ENCODE results near the gene SLC35G1.

Gene SLC35G1

GRCh38 chr10:93947055-93947454 lies 53.3 kb downstream of the SLC35G1 start:
- in situ Hi-C loops (cut with MboI; ENCODE audit: low sequenced_read_pairs) = no loop called here

GRCh38 chr10:93947524-93947923 lies 53.7 kb downstream of the SLC35G1 start:
- in situ Hi-C loops (cut with MboI; ENCODE audit: low sequenced_read_pairs) = no loop called here

GRCh38 chr10:93951905-93952304 lies 58.1 kb downstream of the SLC35G1 start:
- in situ Hi-C loops (cut with MboI; ENCODE audit: low sequenced_read_pairs) = no loop called here

Data from HL-60/S4 (cell line).